Keratinocyte (primary cell): ENCODE data around the gene GADD45B.

ENCODE experiments used
- EZH2 ChIP-seq: IDR thresholded peaks from one replicate; pipeline ENCODE4 v1.6.1; 2012; ENCODE audit warnings: inconsistent platforms, mild to moderate bottlenecking, low read length, moderate library complexity
- TF ChIP-seq, protein P1 (sequence below), 3 experiments: IDR thresholded peaks in 1 of 3; conservative IDR thresholded peaks in 1 of 3; optimal IDR thresholded peaks in 1 of 3; 2 replicates in 2 of 3; 3 replicates in 1 of 3; pipeline versions ENCODE3 to v1.5.1; 2011; ENCODE audit warnings: low read length in 3 of 3, mild to moderate bottlenecking in 3 of 3, moderate library complexity in 2 of 3, control low read depth in 1 of 3, inconsistent platforms in 1 of 3; ENCODE audit not compliant: insufficient read depth in 2 of 3; ENCODE audit errors: extremely low read depth in 1 of 3

DNA sequence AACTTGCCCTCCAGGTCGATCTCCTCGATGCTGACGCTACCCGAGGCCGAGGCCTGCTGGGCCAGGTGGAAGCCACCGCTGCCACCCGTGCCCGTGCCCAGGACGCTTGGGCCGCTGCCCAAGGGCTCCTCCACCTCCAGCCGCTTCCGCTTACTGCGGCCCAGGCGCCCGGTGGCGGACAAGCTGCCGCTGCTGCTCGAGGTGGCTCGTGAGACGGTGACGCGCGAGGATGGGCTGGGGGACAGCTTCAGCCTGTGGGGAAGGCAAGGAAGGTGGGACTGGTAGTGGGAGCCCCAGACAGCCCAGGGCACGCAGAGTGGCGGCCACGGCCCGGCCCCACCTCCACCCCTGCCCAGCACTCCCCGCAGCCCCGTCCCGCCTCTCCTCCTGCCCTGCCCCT lies 42.1 kb upstream of the GADD45B start:
- TF ChIP-seq, protein P1, sequence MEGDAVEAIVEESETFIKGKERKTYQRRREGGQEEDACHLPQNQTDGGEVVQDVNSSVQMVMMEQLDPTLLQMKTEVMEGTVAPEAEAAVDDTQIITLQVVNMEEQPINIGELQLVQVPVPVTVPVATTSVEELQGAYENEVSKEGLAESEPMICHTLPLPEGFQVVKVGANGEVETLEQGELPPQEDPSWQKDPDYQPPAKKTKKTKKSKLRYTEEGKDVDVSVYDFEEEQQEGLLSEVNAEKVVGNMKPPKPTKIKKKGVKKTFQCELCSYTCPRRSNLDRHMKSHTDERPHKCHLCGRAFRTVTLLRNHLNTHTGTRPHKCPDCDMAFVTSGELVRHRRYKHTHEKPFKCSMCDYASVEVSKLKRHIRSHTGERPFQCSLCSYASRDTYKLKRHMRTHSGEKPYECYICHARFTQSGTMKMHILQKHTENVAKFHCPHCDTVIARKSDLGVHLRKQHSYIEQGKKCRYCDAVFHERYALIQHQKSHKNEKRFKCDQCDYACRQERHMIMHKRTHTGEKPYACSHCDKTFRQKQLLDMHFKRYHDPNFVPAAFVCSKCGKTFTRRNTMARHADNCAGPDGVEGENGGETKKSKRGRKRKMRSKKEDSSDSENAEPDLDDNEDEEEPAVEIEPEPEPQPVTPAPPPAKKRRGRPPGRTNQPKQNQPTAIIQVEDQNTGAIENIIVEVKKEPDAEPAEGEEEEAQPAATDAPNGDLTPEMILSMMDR (optimal IDR thresholded peaks at IDR 0.05 in 1 of 3, IDR thresholded peaks at IDR 0.05 in 1 of 3, conservative IDR thresholded peaks at IDR 0.05 in 1 of 3; ENCODE audit: extremely low read depth in 1 of 3, insufficient read depth in 2 of 3, low read length in 3 of 3) = no peak
- no peak for TF ChIP-seq EZH2
